GM12878 (cell line): ENCODE results near the gene SPI1. TPM values are rescaled to one million over a fixed set of nuclear protein-coding genes. Genes with fewer than 3 reads are reported as not detected.

Experiments used
- ATAC-seq: fragments of 200-7000 bp; cut with Tn5 transposase; 3 replicates; pipeline ENCODE4 v1.9.1; 2020; ENCODE audit warnings: mild to moderate bottlenecking, moderate library complexity
- BruUV-seq: library from RNA; stranded (reverse); fragments of 400-500 nt; replicated peaks from 2 replicates; lab custom pipeline; 2021; lab: Mats Ljungman, UMichigan
- CTCF ChIA-PET: fragments of 300-600 bp; sonication (Branson Sonifier 250); formaldehyde crosslinking; extraction: SDS; loops from one replicate; lab custom pipeline; 2021; ENCODE audit warnings: inconsistent platforms; lab: Yijun Ruan, JAX
- POLR2A ChIA-PET: fragments of 350-600 bp; formaldehyde crosslinking; extraction: SDS; loops from one replicate; lab custom pipeline; 2021; ENCODE audit warnings: inconsistent platforms; lab: Charles Lee
- RAD21 ChIA-PET: fragments of 300-600 bp; sonication (Branson Sonifier 250); formaldehyde crosslinking; loops from one replicate; lab custom pipeline; 2023; ENCODE audit warnings: antibody characterized with exemption; ENCODE audit not compliant: unreplicated experiment; lab: Charles Lee
- SMC1A ChIA-PET: fragments of 300-600 bp; sonication (Branson Sonifier 250); formaldehyde crosslinking; loops from one replicate; lab custom pipeline; 2023; ENCODE audit not compliant: unreplicated experiment, uncharacterized antibody; lab: Charles Lee
- DNase-seq: peaks from one replicate; pipeline ENCODE4 v3.0.0-alpha.2; 2011; ENCODE audit warnings: low read depth, low spot score
- FAIRE-seq: peaks from 3 replicates; lab custom pipeline; 2011; peaks lifted over from hg19 to GRCh38; lab: Jason Lieb, UNC
- H2AFZ ChIP-seq: 2 replicates; pipeline ENCODE4 v1.6.0; 2011; ENCODE audit warnings: low read depth, low read length, control low read depth; ENCODE audit not compliant: control insufficient read depth
- H3K27ac ChIP-seq: 2 replicates; pipeline ENCODE4 v1.5.1; 2011; ENCODE audit warnings: control low read depth; ENCODE audit not compliant: control insufficient read depth, insufficient read depth
- H3K27me3 ChIP-seq, 2 experiments: replicated peaks in 1 of 2; 2 replicates each; pipeline versions ENCODE4 v1.6.0 to v1.6.1; 2011; ENCODE audit warnings: low read length in 1 of 2; ENCODE audit not compliant: control insufficient read depth in 2 of 2, insufficient read depth in 2 of 2
- H3K36me3 ChIP-seq, 2 experiments: 2 replicates each; pipeline ENCODE4 v1.5.1; 2011; ENCODE audit warnings: low read length in 1 of 2; ENCODE audit not compliant: control insufficient read depth in 2 of 2, insufficient read depth in 2 of 2
- H3K4me1 ChIP-seq: 2 replicates; pipeline ENCODE4 v1.6.1; 2011; ENCODE audit warnings: mild to moderate bottlenecking, low read length, moderate library complexity, mixed read lengths; ENCODE audit not compliant: control insufficient read depth, insufficient read depth
- H3K4me2 ChIP-seq: 2 replicates; pipeline ENCODE4 v1.6.0; 2011; ENCODE audit warnings: control low read depth; ENCODE audit not compliant: control insufficient read depth, insufficient read depth
- H3K4me3 ChIP-seq: fragments of 200-600 bp; sonication (generic); 2 replicates; pipeline ENCODE4 v1.5.1; 2016
- H3K79me2 ChIP-seq: 2 replicates; pipeline ENCODE4 v1.6.0; 2011; ENCODE audit warnings: low read length; ENCODE audit not compliant: control insufficient read depth, insufficient read depth
- H3K9ac ChIP-seq: 2 replicates; pipeline ENCODE4 v1.8.0; 2011; ENCODE audit warnings: low read length, control low read depth, mixed read lengths; ENCODE audit not compliant: control insufficient read depth, insufficient read depth
- H3K9me3 ChIP-seq: replicated peaks from 3 replicates; pipeline ENCODE4 v1.5.1; 2011; ENCODE audit warnings: mild to moderate bottlenecking, low read length; ENCODE audit not compliant: control insufficient read depth, insufficient read depth
- H4K20me1 ChIP-seq: 2 replicates; pipeline ENCODE4 v1.6.0; 2011; ENCODE audit not compliant: control insufficient read depth, insufficient read depth
- ATF7 ChIP-seq: fragments of 450-650 bp; IDR thresholded peaks from 2 replicates; pipeline ENCODE4 v1.6.1; 2016; ENCODE audit warnings: low read depth, mild to moderate bottlenecking
- BACH1 ChIP-seq: fragments of 450-650 bp; IDR thresholded peaks from 2 replicates; pipeline ENCODE4 v1.6.1; 2017; ENCODE audit warnings: mild to moderate bottlenecking, borderline replicate concordance
- CHD4 ChIP-seq: fragments of 200-600 bp; sonication (generic); IDR thresholded peaks from 2 replicates; pipeline ENCODE4 v1.6.1; 2016; ENCODE audit warnings: mild to moderate bottlenecking
- EGR1 ChIP-seq, 2 experiments: IDR thresholded peaks; 1 replicate in 1 of 2; 2 replicates in 1 of 2; pipeline ENCODE4 v1.6.1; 2011 to 2012; ENCODE audit warnings: low read depth in 2 of 2, low read length in 2 of 2, borderline replicate concordance in 1 of 2, mild to moderate bottlenecking in 1 of 2, moderate library complexity in 1 of 2
- ESRRA ChIP-seq: IDR thresholded peaks from 2 replicates; pipeline ENCODE4 v1.6.1; 2012; ENCODE audit warnings: mild to moderate bottlenecking, low read length, improper control_type of control experiment
- ETV6 ChIP-seq, 2 experiments: fragments of 450-650 bp in 1 of 2; IDR thresholded peaks in 1 of 2; conservative IDR thresholded peaks in 1 of 2; 2 replicates each; pipeline ENCODE4 v1.6.1; 2014; ENCODE audit warnings: antibody characterized with exemption in 1 of 2, borderline replicate concordance in 1 of 2, low read depth in 1 of 2, mild to moderate bottlenecking in 1 of 2, moderate library complexity in 1 of 2
- RBBP5 ChIP-seq: fragments of 200-600 bp; sonication (generic); conservative IDR thresholded peaks from 2 replicates; pipeline ENCODE4 v1.6.1; 2016
- SPI1 ChIP-seq: IDR thresholded peaks from 2 replicates; pipeline ENCODE4 v1.6.1; 2011; ENCODE audit warnings: low read depth, mild to moderate bottlenecking, low read length, moderate library complexity, borderline replicate concordance; ENCODE audit not compliant: insufficient read depth
- STAT3 ChIP-seq: IDR thresholded peaks from 2 replicates; pipeline ENCODE4 v1.6.1; 2011; ENCODE audit warnings: low read depth, low read length, improper control_type of control experiment
- TCF3 ChIP-seq: IDR thresholded peaks from 2 replicates; pipeline ENCODE4 v1.6.1; 2012; ENCODE audit warnings: low read depth, mild to moderate bottlenecking, low read length, borderline replicate concordance; ENCODE audit not compliant: insufficient read depth
- ZNF274 ChIP-seq: IDR thresholded peaks from one replicate; pipeline ENCODE4 v1.8.0; 2011; ENCODE audit not compliant: insufficient read length, insufficient read depth
- WGBS: methylation state at CpG from one replicate; pipeline ENCODE4 v1.1.6; 2016; ENCODE audit warnings: low lambda C conversion rate; ENCODE audit not compliant: insufficient replicate concordance, insufficient coverage; ENCODE audit errors: missing lambda C conversion rate; 5-methylcytosine and 5-hydroxymethylcytosine counted together
- in situ Hi-C: fragments of 300-500 bp; cut with MboI; formaldehyde crosslinking; loops from 9 replicates; pipeline ENCODE4 v1.14.3; 2018; ENCODE audit warnings: mixed read lengths
- intact Hi-C: fragments of 100-400 bp; cut with micrococcal nuclease; formaldehyde crosslinking; loops from one replicate; pipeline ENCODE4 v1.14.2; 2022; ENCODE audit not compliant: unreplicated experiment
- polyA plus RNA-seq, 11 experiments: library from polyadenylated mRNA; depleted of rRNA in 4 of 11; unstranded in 6 of 11; stranded (reverse) in 5 of 11; fragments of >200 nt; fragmentation: Nextera tagmentation in 4 of 11; fragmentation: Illumina TruSeq in 1 of 11; extraction: Ambion mirVana in 4 of 11; extraction: Trizol in 1 of 11; gene quantifications; 1 replicate in 1 of 11; 2 replicates in 10 of 11; pipeline versions ENCODE4 v1.2.1 to v1.2.3, GENCODE V29; 2011 to 2016; ENCODE audit warnings: inconsistent platforms in 2 of 11, missing spikeins in 2 of 11, low read depth in 1 of 11
- total RNA-seq, 4 experiments: library from RNA; depleted of rRNA in 3 of 4; stranded (reverse); fragments of >200 nt in 3 of 4; fragmentation: Illumina TruSeq in 1 of 4; extraction: Trizol in 1 of 4; gene quantifications; 2 replicates each; pipeline versions ENCODE4 v1.2.1 to v1.2.3, GENCODE V29; 2013 to 2021

The SPI1 gene
- total and polyA plus RNA-seq, 10 of the 15 experiments (the other 5 are each of a cell fraction or from before 2014, with no cell fraction given): 0.05 to 31.1 (median 9.7) TPM

DNA sequence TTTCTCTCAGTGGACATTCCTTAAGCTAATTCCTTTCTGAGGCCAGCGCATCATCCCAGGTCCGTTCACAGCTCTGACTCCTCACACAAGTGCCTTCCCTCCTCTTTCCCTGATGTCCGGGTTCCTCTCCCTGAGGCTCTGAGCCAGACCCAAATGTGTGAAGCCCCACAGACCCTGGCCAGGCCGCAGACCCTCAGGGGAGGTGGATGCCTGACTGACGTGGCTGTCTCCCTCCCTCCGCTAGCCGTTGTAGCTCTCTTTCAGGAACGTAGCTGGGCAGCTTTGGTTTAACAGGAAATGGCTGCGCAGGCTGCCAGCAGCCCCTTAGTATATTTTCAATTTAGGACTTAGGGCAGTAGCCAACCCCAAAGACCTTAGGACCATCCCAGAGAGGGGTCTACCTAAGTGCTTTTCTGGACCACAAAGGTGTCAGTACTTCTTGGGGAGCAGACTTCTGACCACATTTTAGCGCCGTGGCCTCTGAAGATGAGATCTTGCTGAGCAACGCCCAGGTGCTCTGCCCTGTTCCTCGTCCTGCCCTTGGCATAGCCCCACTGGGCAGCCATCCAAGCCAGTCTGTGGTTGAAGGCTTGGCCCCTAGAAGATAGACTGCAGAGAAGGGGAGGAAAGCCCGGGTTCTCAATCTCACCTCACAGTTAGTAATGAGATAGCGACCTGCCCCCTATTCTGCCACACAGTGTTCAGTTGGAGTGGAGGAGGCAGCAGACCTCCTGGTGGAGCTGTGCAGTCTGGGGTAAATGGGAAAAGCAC is 52.9 kb downstream of the SPI1 start:
- no peak overlapping the region for H3K27ac ChIP-seq
- CTCF ChIA-PET: no interaction called here
- no peak overlapping the region for H3K4me2 ChIP-seq
- BruUV-seq: no TSS peak
- H3K79me2 ChIP-seq: no peaks in the 10 kb centered on the region
- peaks cover 13 to 17% of the 10 kb centered on the region in 2 experiments for H3K36me3 ChIP-seq
- WGBS: 87% methylated on average over 15 of the region's 15 CpGs
- no peak overlapping the region for H3K9ac ChIP-seq
- no peaks in the 10 kb centered on the region for H3K27me3 ChIP-seq
- intact Hi-C loops (loop anchor here (10.0 kb wide), 1 partner anchor 79 kb away; the partner anchor contains the start of gene SLC39A13), in situ Hi-C loops (no loop called here)
- TF ChIP-seq RBBP5 (no peak), BACH1 (no peak), TCF3 (no peak), ZNF274 (no peak), EGR1 (IDR thresholded peaks at IDR 0.05; ENCODE audit: borderline replicate concordance in 1 of 2, low read depth in 2 of 2, low read length in 2 of 2) (no peak), ETV6 (conservative IDR thresholded peaks at IDR 0.05 in 1 of 2, IDR thresholded peaks at IDR 0.05 in 1 of 2; ENCODE audit: borderline replicate concordance in 1 of 2, low read depth in 1 of 2) (no peak), ESRRA (no peak), STAT3 (no peak), ATF7 (no peak), SPI1 (no peak), CHD4 (no peak)
- no peak for FAIRE-seq
- H3K4me3 ChIP-seq: no peak overlapping the region
- no peaks in the 10 kb centered on the region for H3K9me3 ChIP-seq
- H4K20me1 ChIP-seq: no peaks in the 10 kb centered on the region
- no peak for ATAC-seq
- DNase-seq: no peak
- POLR2A ChIA-PET: interaction anchor here (0.5 kb wide), 1 partner anchor 684 kb away, joined by 3 read pairs; no protein-coding TSS in a partner anchor
- H3K4me1 ChIP-seq: peaks cover 12% of the 10 kb centered on the region
- H2AFZ ChIP-seq: no peak overlapping the region
- RAD21 ChIA-PET: no interaction called here
- SMC1A ChIA-PET: interaction anchor here (0.6 kb wide), 1 partner anchor 128 kb away, joined by 3 read pairs; no protein-coding TSS in a partner anchor
